ENCODE measurements around the gene HBG2.
"Not testable (repeated sequence)": the region's sequence is repeated elsewhere in the genome, so short reads cannot be mapped to it uniquely, and the experiment has no call there.

Gene HBG2

GRCh38 chr11:5280582-5281102 lies 26.1 kb upstream of the HBG2 start:
- no peak for DNase-seq

GRCh38 chr11:5279471-5280090 lies 25.0 kb upstream of the HBG2 start:
- no peak for DNase-seq

GRCh38 chr11:5277807-5278382 lies 23.3 kb upstream of the HBG2 start:
- DNase-seq = no peak

GRCh38 chr11:5276697-5277096 lies 22.1 kb upstream of the HBG2 start:
- no peak for DNase-seq

- no peak for DNase-seq
These were observed 21.0 kb upstream of the HBG2 start for GRCh38 chr11:5275369-5276110.

GRCh38 chr11:5274395-5274794 lies 19.8 kb upstream of the HBG2 start:
- no peak for DNase-seq

- no peak for DNase-seq
These were observed 17.9 kb upstream of the HBG2 start for GRCh38 chr11:5272395-5273017.

- no peak for DNase-seq
These were observed 15.2 kb upstream of the HBG2 start, which contains the start of gene HBE1 for GRCh38 chr11:5269715-5270147. Gene HBE1, minus strand, starts transcription at chr11:5269945. Its CDS starts 55 bp downstream, at chr11:5269890.

GRCh38 chr11:5267033-5267563 lies 12.5 kb upstream of the HBG2 start:
- no peak for DNase-seq

GRCh38 chr11:5266609-5267008 lies 12.0 kb upstream of the HBG2 start:
- DNase-seq = no peak

- no peak for DNase-seq
These were observed 11.3 kb upstream of the HBG2 start for GRCh38 chr11:5265832-5266231.

- DNase-seq = no peak
These were observed 4.1 kb upstream of the HBG2 start for GRCh38 chr11:5258543-5259262.

- DNase-seq = no peak
These were observed 2.7 kb upstream of the HBG2 start for GRCh38 chr11:5257296-5257695.

- DNase-seq = not testable (repeated sequence)
These were observed 558 bp downstream of the HBG2 start for GRCh38 chr11:5254023-5254422.

- not testable (repeated sequence) for DNase-seq
These were observed 1.1 kb downstream of the HBG2 start for GRCh38 chr11:5253440-5253839.

GRCh38 chr11:5252919-5253265 lies 1.7 kb downstream of the HBG2 start:
- no peak for DNase-seq

GRCh38 chr11:5252192-5252918 lies 2.2 kb downstream of the HBG2 start:
- no peak for DNase-seq

- no peak for DNase-seq
These were observed 2.8 kb downstream of the HBG2 start for GRCh38 chr11:5251746-5252145.

- no peak for DNase-seq
These were observed 3.9 kb downstream of the HBG2 start for GRCh38 chr11:5250543-5251204.

GRCh38 chr11:5249807-5250396 lies 4.7 kb downstream of the HBG2 start, which contains the start of gene HBG1:
Gene HBG1, minus strand, starts transcription at chr11:5249857. Its CDS starts 53 bp downstream, at chr11:5249804.
- not testable (repeated sequence) for DNase-seq

GRCh38 chr11:5248498-5248897 lies 6.1 kb downstream of the HBG2 start:
- DNase-seq = not testable (repeated sequence)

Data from stimulated activated CD4-positive, alpha-beta T cell treated with anti-CD3 and anti-CD28 coated beads, Interleukin-12 subunit alpha, Interleukin-12 subunit beta, amount 100 ng/mL, for 4 hours (primary cell).